ENCODE results near the gene PRCD.
"Not testable (repeated sequence)": the region's sequence is repeated elsewhere in the genome, so short reads cannot be mapped to it uniquely, and the experiment has no call there.

Gene PRCD

GRCh38 chr17:76512366-76513305 is 27.2 kb upstream of the PRCD start:
- no peak for TF ChIP-seq CTCF (IDR thresholded peaks at IDR 0.05; ENCODE audit: extremely low read depth, insufficient read depth, missing control alignments)
- DNase-seq (ENCODE audit: low spot score): no peak
- in situ Hi-C loops (cut with MboI; ENCODE audit: low pct_unique_long_range_greater_than_20kb, low sequenced_read_pairs, unreplicated experiment): no loop called here

- TF ChIP-seq CTCF (IDR thresholded peaks at IDR 0.05; ENCODE audit: extremely low read depth, insufficient read depth, missing control alignments): no peak
- in situ Hi-C loops (cut with MboI; ENCODE audit: low pct_unique_long_range_greater_than_20kb, low sequenced_read_pairs, unreplicated experiment): no loop called here
Observed at GRCh38 chr17:76513306-76513692, 26.5 kb upstream of the PRCD start.

GRCh38 chr17:76514355-76514754 is 25.5 kb upstream of the PRCD start:
- in situ Hi-C loops (cut with MboI; ENCODE audit: low pct_unique_long_range_greater_than_20kb, low sequenced_read_pairs, unreplicated experiment); DNase-seq (ENCODE audit: low spot score): not testable (repeated sequence)

More at GRCh38 chr17:76513306-76513692, 26.5 kb upstream of the PRCD start:
- no peak for DNase-seq (ENCODE audit: low spot score)

GRCh38 chr17:76515274-76515949 is 24.4 kb upstream of the PRCD start:
- peak; percentile 68 for DNase-seq (ENCODE audit: low spot score)
- in situ Hi-C loops (cut with MboI; ENCODE audit: low pct_unique_long_range_greater_than_20kb, low sequenced_read_pairs, unreplicated experiment): no loop called here
- no peak for TF ChIP-seq CTCF (IDR thresholded peaks at IDR 0.05; ENCODE audit: extremely low read depth, insufficient read depth, missing control alignments)

GRCh38 chr17:76517638-76518038 is 22.2 kb upstream of the PRCD start:
- no peak for TF ChIP-seq CTCF (IDR thresholded peaks at IDR 0.05; ENCODE audit: extremely low read depth, insufficient read depth, missing control alignments)
- in situ Hi-C loops (cut with MboI; ENCODE audit: low pct_unique_long_range_greater_than_20kb, low sequenced_read_pairs, unreplicated experiment): no loop called here
- no peak for DNase-seq (ENCODE audit: low spot score)

GRCh38 chr17:76519048-76519966 is 20.5 kb upstream of the PRCD start:
- in situ Hi-C loops (cut with MboI; ENCODE audit: low pct_unique_long_range_greater_than_20kb, low sequenced_read_pairs, unreplicated experiment): no loop called here
- no peak for DNase-seq (ENCODE audit: low spot score)
- TF ChIP-seq CTCF (IDR thresholded peaks at IDR 0.05; ENCODE audit: extremely low read depth, insufficient read depth, missing control alignments): no peak
